Activated CD4-positive, alpha-beta T cell treated with anti-CD3 and anti-CD28 coated beads, Interleukin-2, amount 50 U/mL, for 4 hours (primary cell): ENCODE data around the gene SIRPG.

Experiments used
- DNase-seq, 2 experiments: peaks; one replicate each; pipeline ENCODE4 v3.0.0-alpha.2; 2020

Gene SIRPG

GRCh38 chr20:1588533-1589460 lies 68.8 kb downstream of the SIRPG start:
- no peak for DNase-seq

DNA sequence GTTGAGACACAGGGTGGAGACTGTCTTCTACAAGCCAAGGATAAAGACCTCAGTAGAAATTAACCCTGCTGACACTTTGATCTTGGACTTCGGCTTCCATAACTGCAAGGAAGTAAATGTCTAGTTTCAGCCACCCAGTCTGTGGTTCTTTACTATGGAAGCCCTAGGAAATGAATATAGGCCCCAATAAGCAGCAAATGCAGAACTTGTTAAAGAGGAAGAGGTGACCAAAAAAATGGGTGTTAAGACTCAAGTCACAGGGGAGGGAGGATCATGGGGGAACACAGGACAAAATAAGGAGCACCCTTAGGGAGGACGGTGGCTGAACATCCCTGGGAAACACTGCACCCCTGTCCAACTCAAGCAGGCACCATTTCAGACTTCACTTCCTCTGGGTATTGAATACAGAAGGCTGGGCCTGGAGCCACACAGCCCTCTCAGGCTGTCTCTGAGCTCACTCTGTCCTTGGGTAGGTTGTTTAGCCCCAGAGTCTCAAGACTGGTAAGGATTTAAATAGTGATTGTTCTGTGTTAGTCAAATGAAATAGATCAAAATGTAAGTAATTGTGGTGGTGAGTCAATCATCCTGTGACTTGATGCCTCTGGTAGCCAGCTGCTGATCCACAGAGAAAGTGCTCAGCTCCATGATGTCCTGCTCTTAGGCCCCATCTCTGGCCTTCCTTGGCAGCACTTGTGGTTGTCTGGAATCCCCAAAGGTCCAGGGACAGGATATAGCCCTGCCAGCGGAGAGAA lies 69.6 kb downstream of the SIRPG start:
- no peak for DNase-seq

GRCh38 chr20:1579488-1579887 lies 78.1 kb downstream of the SIRPG start:
- DNase-seq: no peak
